ENCODE results near the gene SURF6. TPM values are rescaled to one million over a fixed set of nuclear protein-coding genes. Genes with fewer than 3 reads are reported as not detected.
"Not testable (repeated sequence)": the region's sequence is repeated elsewhere in the genome, so short reads cannot be mapped to it uniquely, and the experiment has no call there.

Gene SURF6
- total and polyA plus RNA-seq, 8 donors = 5.8 to 19.8 (median 9.8) TPM

DNA sequence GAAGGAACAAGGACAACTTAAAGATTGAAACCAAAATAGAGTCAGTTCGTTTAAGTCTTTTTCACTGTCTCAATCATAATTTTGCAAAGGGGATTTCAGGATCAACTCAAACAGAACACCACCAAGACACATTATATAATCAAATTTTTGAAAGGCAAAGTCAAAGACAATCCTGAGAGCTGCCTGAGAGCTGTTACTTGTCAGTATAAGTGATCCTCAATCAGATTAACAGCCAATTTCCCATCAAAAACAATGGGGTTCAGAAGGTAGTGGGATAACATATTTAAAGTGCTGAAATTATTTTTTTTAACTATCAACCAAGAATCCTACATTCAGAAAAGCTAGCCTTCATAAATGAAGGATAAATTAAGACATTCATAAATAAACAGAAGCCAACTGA, 41.7 kb downstream of the SURF6 start:
- Histone ChIP-seq H3K4me3 (no peak overlapping the region), H3K4me1 (no peaks in the 10 kb centered on the region), H3K9me3 (no peaks in the 10 kb centered on the region), H3K27me3 (no peaks in the 10 kb centered on the region), H3K27ac (no peak overlapping the region), H3K36me3 (no peaks in the 10 kb centered on the region)
- 37 to 61% methylated on average over 1 of the region's 1 CpG for WGBS, 2 donors
- FAIRE-seq (no peak), DNase-seq (no peak), ATAC-seq (no peak)
- TF ChIP-seq, protein P1, sequence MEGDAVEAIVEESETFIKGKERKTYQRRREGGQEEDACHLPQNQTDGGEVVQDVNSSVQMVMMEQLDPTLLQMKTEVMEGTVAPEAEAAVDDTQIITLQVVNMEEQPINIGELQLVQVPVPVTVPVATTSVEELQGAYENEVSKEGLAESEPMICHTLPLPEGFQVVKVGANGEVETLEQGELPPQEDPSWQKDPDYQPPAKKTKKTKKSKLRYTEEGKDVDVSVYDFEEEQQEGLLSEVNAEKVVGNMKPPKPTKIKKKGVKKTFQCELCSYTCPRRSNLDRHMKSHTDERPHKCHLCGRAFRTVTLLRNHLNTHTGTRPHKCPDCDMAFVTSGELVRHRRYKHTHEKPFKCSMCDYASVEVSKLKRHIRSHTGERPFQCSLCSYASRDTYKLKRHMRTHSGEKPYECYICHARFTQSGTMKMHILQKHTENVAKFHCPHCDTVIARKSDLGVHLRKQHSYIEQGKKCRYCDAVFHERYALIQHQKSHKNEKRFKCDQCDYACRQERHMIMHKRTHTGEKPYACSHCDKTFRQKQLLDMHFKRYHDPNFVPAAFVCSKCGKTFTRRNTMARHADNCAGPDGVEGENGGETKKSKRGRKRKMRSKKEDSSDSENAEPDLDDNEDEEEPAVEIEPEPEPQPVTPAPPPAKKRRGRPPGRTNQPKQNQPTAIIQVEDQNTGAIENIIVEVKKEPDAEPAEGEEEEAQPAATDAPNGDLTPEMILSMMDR (IDR thresholded peaks at IDR 0.05) = no peak
- intact Hi-C loops (cut with DNase I) = no loop called here

GRCh38 chr9:133290751-133291302, 45.2 kb downstream of the SURF6 start:
- Histone ChIP-seq H3K9me3 (no peaks in the 10 kb centered on the region), H3K27ac (no peak overlapping the region), H3K4me3 (no peak overlapping the region), H3K4me1 (no peaks in the 10 kb centered on the region), H3K36me3 (no peaks in the 10 kb centered on the region), H3K27me3 (no peaks in the 10 kb centered on the region)
- TF ChIP-seq, protein P1 (IDR thresholded peaks at IDR 0.05) = no peak
- DNase-seq (no peak), FAIRE-seq (no peak), ATAC-seq (no peak)
- WGBS, 2 donors = 79 to 84% methylated on average over 2 of the region's 2 CpGs
- intact Hi-C loops (cut with DNase I) = no loop called here

- no peaks in the 10 kb centered on the region for H3K27me3 ChIP-seq
- TF ChIP-seq, protein P1 (IDR thresholded peaks at IDR 0.05) = no peak
- H3K4me3 ChIP-seq = no peak overlapping the region
- no peaks in the 10 kb centered on the region for H3K4me1 ChIP-seq
- no peaks in the 10 kb centered on the region for H3K36me3 ChIP-seq
- no peak for ATAC-seq
- DNase-seq = no peak
- intact Hi-C loops (cut with DNase I) = no loop called here
- no peak for FAIRE-seq
- no peaks in the 10 kb centered on the region for H3K9me3 ChIP-seq
- no peak overlapping the region for H3K27ac ChIP-seq
- WGBS, 2 donors = 30 to 35% methylated on average over 2 of the region's 2 CpGs
These were observed 49.5 kb downstream of the SURF6 start for GRCh38 chr9:133286523-133286922.

DNA sequence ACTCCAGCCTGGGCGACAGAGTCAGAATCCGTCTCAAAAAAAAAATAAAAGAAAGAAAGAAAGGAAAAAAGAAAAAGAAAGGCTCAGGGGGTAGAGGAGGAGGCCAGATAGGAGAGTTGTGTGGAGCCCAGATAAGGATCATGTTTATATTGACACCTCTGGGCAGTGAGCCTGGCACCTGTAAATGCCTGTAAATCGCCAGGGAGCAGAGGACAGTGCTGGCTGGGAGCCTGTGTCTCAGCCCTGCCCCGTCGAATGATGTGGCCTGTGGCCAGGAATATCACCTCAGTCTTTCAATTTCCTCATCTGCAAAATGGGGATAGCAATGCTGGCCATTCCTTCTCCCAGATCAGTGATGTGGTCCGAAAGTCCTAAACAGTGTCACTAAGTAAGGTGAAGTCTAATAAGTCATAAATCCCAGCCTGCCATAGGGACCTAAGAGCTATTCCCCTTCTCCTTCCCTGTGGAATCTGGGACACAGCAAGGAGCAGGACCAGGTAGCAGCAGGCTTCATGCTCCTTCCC, 50.7 kb downstream of the SURF6 start:
- Histone ChIP-seq H3K9me3 (no peaks in the 10 kb centered on the region), H3K4me3 (no peak overlapping the region), H3K27me3 (no peaks in the 10 kb centered on the region), H3K27ac (no peak overlapping the region), H3K4me1 (no peaks in the 10 kb centered on the region), H3K36me3 (no peaks in the 10 kb centered on the region)
- intact Hi-C loops (cut with DNase I) = no loop called here
- FAIRE-seq = no peak
- no peak for ATAC-seq
- TF ChIP-seq, protein P1 (IDR thresholded peaks at IDR 0.05) = no peak
- DNase-seq = no peak
- 51 to 56% methylated on average over 6 of the region's 6 CpGs for WGBS, 2 donors

GRCh38 chr9:133284362-133284761, 51.6 kb downstream of the SURF6 start:
- Histone ChIP-seq H3K9me3 (no peaks in the 10 kb centered on the region), H3K36me3 (no peaks in the 10 kb centered on the region), H3K27me3 (no peaks in the 10 kb centered on the region), H3K27ac (no peak overlapping the region), H3K4me1 (no peaks in the 10 kb centered on the region), H3K4me3 (no peak overlapping the region)
- FAIRE-seq (no peak), DNase-seq (no peak), ATAC-seq (no peak)
- 92 to 93% methylated on average over 8 of the region's 8 CpGs for WGBS, 2 donors
- TF ChIP-seq, protein P1 (IDR thresholded peaks at IDR 0.05) = no peak
- intact Hi-C loops (cut with DNase I) = no loop called here

GRCh38 chr9:133283255-133284032, 52.5 kb downstream of the SURF6 start:
- H3K36me3 ChIP-seq; H3K4me1 ChIP-seq; H3K27me3 ChIP-seq; H3K4me3 ChIP-seq; ATAC-seq; intact Hi-C loops (cut with DNase I); DNase-seq; FAIRE-seq; H3K27ac ChIP-seq; H3K9me3 ChIP-seq: not testable (repeated sequence)
- 74 to 83% methylated on average over 15 to 16 of the region's 16 CpGs for WGBS, 2 donors

All from pancreas (tissue), 10 donors.